DOHH2 (cell line): ENCODE data around the gene GATA3.

Source experiments
- H3F3A ChIP-seq: fragments of 200-600 bp; sonication (generic), shearing (Covaris generic); 2 replicates; pipeline ENCODE4 v1.6.0; 2016; ENCODE audit warnings: antibody characterized with exemption, mild to moderate bottlenecking; ENCODE audit not compliant: control insufficient read depth, insufficient read depth
- H3K27ac ChIP-seq: fragments of 200-600 bp; sonication (generic); 2 replicates; pipeline ENCODE4 v1.5.1; 2014; ENCODE audit warnings: low read depth, mild to moderate bottlenecking, low read length, moderate library complexity
- H3K27me3 ChIP-seq: fragments of 200-600 bp; sonication (generic); 2 replicates; pipeline ENCODE4 v1.6.1; 2014; ENCODE audit warnings: mild to moderate bottlenecking, low read length, mixed read lengths; ENCODE audit not compliant: control insufficient read depth
- H3K36me3 ChIP-seq: fragments of 200-600 bp; sonication (generic); 2 replicates; pipeline ENCODE4 v1.6.1; 2014; ENCODE audit warnings: mild to moderate bottlenecking, low read length, moderate library complexity, mixed read lengths; ENCODE audit not compliant: control insufficient read depth
- H3K4me1 ChIP-seq: fragments of 200-600 bp; sonication (generic); 2 replicates; pipeline ENCODE4 v1.6.1; 2014; ENCODE audit warnings: mild to moderate bottlenecking, low read length, mixed read lengths; ENCODE audit not compliant: control insufficient read depth
- H3K4me2 ChIP-seq: fragments of 200-600 bp; sonication (generic); 2 replicates; pipeline ENCODE4 v1.6.0; 2014; ENCODE audit warnings: mild to moderate bottlenecking, low read length, moderate library complexity
- H3K4me3 ChIP-seq: fragments of 200-600 bp; sonication (generic); 2 replicates; pipeline ENCODE4 v1.5.1; 2014; ENCODE audit warnings: mild to moderate bottlenecking, low read length, mixed read lengths
- H3K79me2 ChIP-seq: fragments of 200-600 bp; sonication (generic); 2 replicates; pipeline ENCODE4 v1.6.1; 2014; ENCODE audit warnings: mild to moderate bottlenecking, low read length, mixed read lengths; ENCODE audit not compliant: control insufficient read depth
- H3K9me2 ChIP-seq: fragments of 200-600 bp; sonication (generic); replicated peaks from 2 replicates; pipeline ENCODE4 v1.6.1; 2014; ENCODE audit warnings: mild to moderate bottlenecking, low read length, mixed read lengths; ENCODE audit not compliant: control insufficient read depth
- H3K9me3 ChIP-seq: fragments of 200-600 bp; sonication (generic); 2 replicates; pipeline ENCODE4 v1.6.1; 2014; ENCODE audit warnings: antibody characterized with exemption, low read length, mixed read lengths; ENCODE audit not compliant: control insufficient read depth, insufficient read depth
- H4K20me1 ChIP-seq: fragments of 200-600 bp; sonication (generic); 2 replicates; pipeline ENCODE4 v1.6.0; 2014; ENCODE audit warnings: low read depth, mild to moderate bottlenecking, antibody characterized with exemption, low read length, moderate library complexity; ENCODE audit not compliant: control insufficient read depth, insufficient read depth
- EZH2phosphoT487 ChIP-seq: fragments of 200-600 bp; sonication (generic); IDR thresholded peaks from 2 replicates; pipeline ENCODE4 v1.6.1; 2017; ENCODE audit warnings: borderline replicate concordance, mild to moderate bottlenecking, antibody characterized with exemption, low read length, moderate library complexity, mixed read lengths
- TF ChIP-seq, protein P1 (sequence below): fragments of 200-600 bp; sonication (generic); IDR thresholded peaks from one replicate; pipeline ENCODE4 v1.5.1; 2014; ENCODE audit warnings: antibody characterized with exemption, mild to moderate bottlenecking, low read depth, low read length; ENCODE audit not compliant: poor library complexity, severe bottlenecking

GATA3 gene

GRCh38 chr10:8063128-8063908 is 8.8 kb downstream of the GATA3 start:
- H3F3A ChIP-seq, result no peaks in the 10 kb centered on the region

GRCh38 chr10:8063935-8064334 is 9.4 kb downstream of the GATA3 start:
- no peaks in the 10 kb centered on the region for H3K9me3 ChIP-seq
- no peak overlapping the region for H3K4me2 ChIP-seq
- peaks cover 6% of the 10 kb centered on the region; the same call in 1 of the 2 replicates for H3K4me1 ChIP-seq
- H4K20me1 ChIP-seq, result no peaks in the 10 kb centered on the region
- peaks cover 13% of the 10 kb centered on the region for H3K27me3 ChIP-seq
- no peaks in the 10 kb centered on the region for H3K36me3 ChIP-seq
- H3K79me2 ChIP-seq, result no peaks in the 10 kb centered on the region
- H3F3A ChIP-seq, result no peaks in the 10 kb centered on the region
- H3K27ac ChIP-seq, result no peak overlapping the region
- TF ChIP-seq, protein P1, sequence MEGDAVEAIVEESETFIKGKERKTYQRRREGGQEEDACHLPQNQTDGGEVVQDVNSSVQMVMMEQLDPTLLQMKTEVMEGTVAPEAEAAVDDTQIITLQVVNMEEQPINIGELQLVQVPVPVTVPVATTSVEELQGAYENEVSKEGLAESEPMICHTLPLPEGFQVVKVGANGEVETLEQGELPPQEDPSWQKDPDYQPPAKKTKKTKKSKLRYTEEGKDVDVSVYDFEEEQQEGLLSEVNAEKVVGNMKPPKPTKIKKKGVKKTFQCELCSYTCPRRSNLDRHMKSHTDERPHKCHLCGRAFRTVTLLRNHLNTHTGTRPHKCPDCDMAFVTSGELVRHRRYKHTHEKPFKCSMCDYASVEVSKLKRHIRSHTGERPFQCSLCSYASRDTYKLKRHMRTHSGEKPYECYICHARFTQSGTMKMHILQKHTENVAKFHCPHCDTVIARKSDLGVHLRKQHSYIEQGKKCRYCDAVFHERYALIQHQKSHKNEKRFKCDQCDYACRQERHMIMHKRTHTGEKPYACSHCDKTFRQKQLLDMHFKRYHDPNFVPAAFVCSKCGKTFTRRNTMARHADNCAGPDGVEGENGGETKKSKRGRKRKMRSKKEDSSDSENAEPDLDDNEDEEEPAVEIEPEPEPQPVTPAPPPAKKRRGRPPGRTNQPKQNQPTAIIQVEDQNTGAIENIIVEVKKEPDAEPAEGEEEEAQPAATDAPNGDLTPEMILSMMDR, result no peak
- TF ChIP-seq EZH2phosphoT487, result no peak
- H3K4me3 ChIP-seq, result no peak overlapping the region
- H3K9me2 ChIP-seq, result no peaks in the 10 kb centered on the region

More at GRCh38 chr10:8063128-8063908, 8.8 kb downstream of the GATA3 start:
- no peak for TF ChIP-seq EZH2phosphoT487
- TF ChIP-seq, protein P1, result no peak
- Histone ChIP-seq H3K9me3 (no peaks in the 10 kb centered on the region), H3K79me2 (no peaks in the 10 kb centered on the region), H3K27me3 (peaks cover 8% of the 10 kb centered on the region), H3K4me3 (no peak overlapping the region), H4K20me1 (no peaks in the 10 kb centered on the region), H3K36me3 (no peaks in the 10 kb centered on the region), H3K4me1 (peaks cover 6% of the 10 kb centered on the region; the same call in 1 of the 2 replicates), H3K9me2 (no peaks in the 10 kb centered on the region), H3K27ac (no peak overlapping the region), H3K4me2 (no peak overlapping the region)

- peaks cover 6% of the 10 kb centered on the region; the same call in 1 of the 2 replicates for H3K4me1 ChIP-seq
- TF ChIP-seq, protein P1, result no peak
- no peak for TF ChIP-seq EZH2phosphoT487
- no peaks in the 10 kb centered on the region for H3K9me3 ChIP-seq
- no peaks in the 10 kb centered on the region for H3K9me2 ChIP-seq
- no peaks in the 10 kb centered on the region for H3F3A ChIP-seq
- H3K79me2 ChIP-seq, result no peaks in the 10 kb centered on the region
- no peaks in the 10 kb centered on the region for H4K20me1 ChIP-seq
- H3K36me3 ChIP-seq, result no peaks in the 10 kb centered on the region
- H3K27me3 ChIP-seq, result peaks cover 16% of the 10 kb centered on the region
- H3K27ac ChIP-seq, result no peak overlapping the region
- no peak overlapping the region for H3K4me3 ChIP-seq
- H3K4me2 ChIP-seq, result no peak overlapping the region
These were observed 9.9 kb downstream of the GATA3 start for GRCh38 chr10:8064436-8064835.
